Measurements from ENCODE around the gene PHACTR2.

- TF ChIP-seq EP300 (IDR thresholded peaks at IDR 0.05; ENCODE audit: borderline replicate concordance): no peak
- TF ChIP-seq YY1 (IDR thresholded peaks at IDR 0.05; ENCODE audit: low read depth): no peak
- TF ChIP-seq MAX (IDR thresholded peaks at IDR 0.05): no peak
Observed at GRCh38 chr6:143676437-143677045, 1.2 kb upstream of the PHACTR2 start.

Data from Ishikawa (cell line).